Vagina (tissue), 2 donors: ENCODE results near the gene IQSEC1. TPM values are rescaled to one million over a fixed set of nuclear protein-coding genes. Genes with fewer than 3 reads are reported as not detected.

Experiments
- DNase-seq, 2 donors: peaks; one replicate each; pipeline ENCODE4 v3.0.0-alpha.2; 2017; ENCODE audit errors: extremely low spot score in 2 of 2
- H3K27ac ChIP-seq: fragments of 200-600 bp; sonication (generic); one replicate; pipeline ENCODE4 v1.5.1; 2019
- H3K27me3 ChIP-seq: fragments of 200-600 bp; sonication (generic); one replicate; pipeline ENCODE4 v1.5.1; 2019
- H3K36me3 ChIP-seq, 2 donors: fragments of 200-600 bp; sonication (generic); one replicate each; pipeline ENCODE4 v1.5.1; 2017 to 2019
- H3K4me1 ChIP-seq: fragments of 200-600 bp; sonication (generic); one replicate; pipeline ENCODE4 v1.5.1; 2019
- H3K4me3 ChIP-seq, 2 donors: fragments of 200-600 bp; sonication (generic); 1 replicate in 1 of 2; 2 replicates in 1 of 2; pipeline ENCODE4 v1.5.1; 2016 to 2019
- H3K9me3 ChIP-seq: fragments of 200-600 bp; sonication (generic); one replicate; pipeline ENCODE4 v1.5.1; 2019
- POLR2A ChIP-seq, 2 donors: fragments of 450-650 bp; IDR thresholded peaks; one replicate each; pipeline ENCODE4 v1.6.1; 2017; ENCODE audit warnings: antibody characterized with exemption in 2 of 2, mild to moderate bottlenecking in 2 of 2, moderate library complexity in 2 of 2
- POLR2AphosphoS5 ChIP-seq, 2 donors: sonication (generic); formaldehyde crosslinking; IDR thresholded peaks; one replicate each; pipeline ENCODE4 v1.9.0; 2017; ENCODE audit warnings: antibody characterized with exemption in 2 of 2, mild to moderate bottlenecking in 2 of 2, low read depth in 1 of 2; ENCODE audit not compliant: insufficient read depth in 1 of 2
- intact Hi-C: fragments of 100-400 bp; cut with DNase I; formaldehyde crosslinking; loops from one replicate; pipeline ENCODE4 v1.15.1; 2023
- total RNA-seq: library from RNA; depleted of rRNA; stranded (reverse); fragments of >200 nt; gene quantifications from one replicate; pipeline ENCODE4 v1.2.3, GENCODE V29; 2016
- TF ChIP-seq, protein P1 (sequence below), 3 experiments: fragments of 450-650 bp in 2 of 3; fragments of 200-600 bp in 1 of 3; sonication (generic) in 1 of 3; IDR thresholded peaks; one replicate each; pipeline ENCODE4 v1.5.1; 2017 to 2019; ENCODE audit warnings: antibody characterized with exemption in 3 of 3, mild to moderate bottlenecking in 2 of 3, moderate library complexity in 2 of 3

IQSEC1 gene
- total RNA-seq, 1 donor from 2014 or later = 34.9 TPM

DNA sequence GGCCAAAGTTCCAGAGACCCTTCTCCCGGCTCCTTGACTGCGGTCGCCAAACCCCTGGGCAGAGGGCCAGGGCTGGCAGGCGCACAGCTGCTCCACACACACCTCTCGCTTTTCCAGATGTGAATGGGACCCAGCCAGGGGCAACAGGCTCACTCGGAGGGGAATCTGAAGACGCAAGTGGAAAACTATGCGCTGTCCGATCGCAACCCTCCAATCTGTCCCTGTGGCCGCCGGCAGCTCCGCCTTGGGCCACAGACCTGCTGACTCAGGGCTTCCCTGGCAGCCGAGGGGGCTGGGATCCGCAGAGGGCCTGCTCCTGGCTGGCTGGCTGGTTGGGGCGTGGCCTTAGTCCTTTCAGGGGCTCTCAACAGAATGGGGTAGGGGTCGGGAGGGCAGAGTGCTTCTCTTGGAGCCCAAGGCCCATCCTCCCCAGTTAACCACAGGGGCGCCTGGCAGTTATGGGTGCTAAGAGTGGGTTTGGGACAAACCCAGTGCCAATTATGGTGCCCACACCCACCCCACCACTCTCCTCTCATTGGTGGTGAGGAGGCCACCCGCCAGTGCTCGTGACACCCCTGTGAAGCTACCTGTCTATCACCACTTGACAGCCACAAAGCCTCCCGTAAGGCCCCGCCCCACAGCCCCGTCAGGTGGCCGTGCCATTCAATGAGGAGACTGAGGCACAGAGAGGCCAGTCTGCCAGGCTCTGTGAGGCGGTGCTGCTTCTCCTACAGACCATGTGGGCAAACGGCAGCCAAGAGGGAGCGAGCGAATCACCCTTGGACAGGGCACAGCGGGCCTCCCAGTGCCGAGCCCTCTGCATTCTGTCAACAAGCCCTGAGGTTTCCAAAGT, 53.8 kb downstream of the IQSEC1 start:
- Histone ChIP-seq H3K4me3 (peak overlapping the region; percentile 12 to 20), H3K27ac (peak overlapping the region; percentile 15), H3K4me1 (peaks cover 53% of the 10 kb centered on the region), H3K9me3 (no peaks in the 10 kb centered on the region), H3K36me3 (no peaks in the 10 kb centered on the region), H3K27me3 (no peaks in the 10 kb centered on the region)
- intact Hi-C loops = no loop called here
- DNase-seq = no peak
- TF ChIP-seq, protein P1, sequence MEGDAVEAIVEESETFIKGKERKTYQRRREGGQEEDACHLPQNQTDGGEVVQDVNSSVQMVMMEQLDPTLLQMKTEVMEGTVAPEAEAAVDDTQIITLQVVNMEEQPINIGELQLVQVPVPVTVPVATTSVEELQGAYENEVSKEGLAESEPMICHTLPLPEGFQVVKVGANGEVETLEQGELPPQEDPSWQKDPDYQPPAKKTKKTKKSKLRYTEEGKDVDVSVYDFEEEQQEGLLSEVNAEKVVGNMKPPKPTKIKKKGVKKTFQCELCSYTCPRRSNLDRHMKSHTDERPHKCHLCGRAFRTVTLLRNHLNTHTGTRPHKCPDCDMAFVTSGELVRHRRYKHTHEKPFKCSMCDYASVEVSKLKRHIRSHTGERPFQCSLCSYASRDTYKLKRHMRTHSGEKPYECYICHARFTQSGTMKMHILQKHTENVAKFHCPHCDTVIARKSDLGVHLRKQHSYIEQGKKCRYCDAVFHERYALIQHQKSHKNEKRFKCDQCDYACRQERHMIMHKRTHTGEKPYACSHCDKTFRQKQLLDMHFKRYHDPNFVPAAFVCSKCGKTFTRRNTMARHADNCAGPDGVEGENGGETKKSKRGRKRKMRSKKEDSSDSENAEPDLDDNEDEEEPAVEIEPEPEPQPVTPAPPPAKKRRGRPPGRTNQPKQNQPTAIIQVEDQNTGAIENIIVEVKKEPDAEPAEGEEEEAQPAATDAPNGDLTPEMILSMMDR (IDR thresholded peaks at IDR 0.05) = no peak
- peak in 1 of 2 donors; percentile 39 for TF ChIP-seq POLR2AphosphoS5 (IDR thresholded peaks at IDR 0.05; ENCODE audit: insufficient read depth in 1 of 2, low read depth in 1 of 2)

DNA sequence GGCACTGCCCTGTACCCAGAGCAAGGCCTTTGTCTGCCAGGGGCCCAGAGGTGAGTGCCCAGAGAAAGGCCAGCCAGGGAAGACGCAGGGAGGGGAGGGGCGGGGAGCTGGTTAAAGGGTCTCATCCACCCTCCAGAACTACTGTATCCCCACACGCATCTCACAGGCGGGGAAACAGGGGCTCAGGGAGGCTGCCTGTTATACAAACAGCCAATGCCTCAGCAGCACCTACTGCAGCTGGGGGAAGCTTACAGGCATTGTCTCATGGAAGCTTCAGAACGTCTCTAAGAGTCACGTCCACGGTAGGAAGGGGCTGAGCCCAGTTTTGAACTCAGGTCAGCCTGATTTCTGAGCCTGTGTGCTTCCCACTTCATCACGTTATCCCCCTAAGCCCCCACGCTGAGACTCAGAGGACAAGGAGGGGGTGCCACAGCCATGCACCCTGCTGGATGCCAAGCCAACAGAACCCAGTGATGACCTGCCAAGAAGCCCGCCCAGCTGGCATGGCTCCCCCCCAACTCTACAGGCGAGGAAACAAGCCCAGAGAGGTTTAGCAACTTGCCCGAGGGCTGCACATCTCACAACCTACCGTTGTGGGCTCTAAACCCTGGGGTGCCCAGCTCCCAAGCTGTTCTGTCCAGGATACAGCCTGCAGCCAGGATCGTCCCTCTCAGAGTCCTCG, 54.5 kb downstream of the IQSEC1 start:
- no peaks in the 10 kb centered on the region for H3K9me3 ChIP-seq
- intact Hi-C loops = no loop called here
- peak overlapping the region; percentile 15 for H3K27ac ChIP-seq
- peak overlapping the region; percentile 12 to 20 for H3K4me3 ChIP-seq
- peaks cover 53% of the 10 kb centered on the region for H3K4me1 ChIP-seq
- TF ChIP-seq POLR2A (IDR thresholded peaks at IDR 0.05) (no peak), POLR2AphosphoS5 (IDR thresholded peaks at IDR 0.05; ENCODE audit: insufficient read depth in 1 of 2, low read depth in 1 of 2) (no peak)
- TF ChIP-seq, protein P1 (IDR thresholded peaks at IDR 0.05) = no peak
- no peaks in the 10 kb centered on the region for H3K36me3 ChIP-seq
- no peaks in the 10 kb centered on the region for H3K27me3 ChIP-seq
- no peak for DNase-seq

GRCh38 chr3:13018043-13018451, 55.2 kb downstream of the IQSEC1 start:
- intact Hi-C loops = no loop called here
- no peak for TF ChIP-seq POLR2AphosphoS5 (IDR thresholded peaks at IDR 0.05; ENCODE audit: insufficient read depth in 1 of 2, low read depth in 1 of 2)
- no peak for TF ChIP-seq POLR2A (IDR thresholded peaks at IDR 0.05)
- TF ChIP-seq, protein P1 (IDR thresholded peaks at IDR 0.05) = no peak
- Histone ChIP-seq H3K27ac (peak overlapping the region; percentile 15), H3K27me3 (no peaks in the 10 kb centered on the region), H3K4me1 (peaks cover 50% of the 10 kb centered on the region), H3K4me3 (no peak overlapping the region), H3K9me3 (no peaks in the 10 kb centered on the region), H3K36me3 (no peaks in the 10 kb centered on the region)
- DNase-seq = no peak

GRCh38 chr3:13017361-13018042, 55.7 kb downstream of the IQSEC1 start:
- H3K27me3 ChIP-seq = no peaks in the 10 kb centered on the region
- no peaks in the 10 kb centered on the region for H3K9me3 ChIP-seq
- H3K4me1 ChIP-seq = peaks cover 44% of the 10 kb centered on the region
- no peak for DNase-seq
- H3K27ac ChIP-seq = no peak overlapping the region
- no peaks in the 10 kb centered on the region for H3K36me3 ChIP-seq
- intact Hi-C loops = no loop called here
- TF ChIP-seq POLR2A (IDR thresholded peaks at IDR 0.05) = no peak
- TF ChIP-seq, protein P1 (IDR thresholded peaks at IDR 0.05) = no peak
- TF ChIP-seq POLR2AphosphoS5 (IDR thresholded peaks at IDR 0.05; ENCODE audit: insufficient read depth in 1 of 2, low read depth in 1 of 2) = no peak
- H3K4me3 ChIP-seq = no peak overlapping the region
